AG08396 (cell line): ENCODE data around the gene BEX1.
A peak's percentile ranks its signal among the peaks of the same experiment; 100 is the strongest.
"Not testable (repeated sequence)": the region's sequence is repeated elsewhere in the genome, so short reads cannot be mapped to it uniquely, and the experiment has no call there.

ENCODE experiments used
- DNase-seq: peaks from one replicate; pipeline ENCODE4 v3.0.0; 2012; ENCODE audit warnings: low spot score, mixed read lengths

The BEX1 gene

DNA sequence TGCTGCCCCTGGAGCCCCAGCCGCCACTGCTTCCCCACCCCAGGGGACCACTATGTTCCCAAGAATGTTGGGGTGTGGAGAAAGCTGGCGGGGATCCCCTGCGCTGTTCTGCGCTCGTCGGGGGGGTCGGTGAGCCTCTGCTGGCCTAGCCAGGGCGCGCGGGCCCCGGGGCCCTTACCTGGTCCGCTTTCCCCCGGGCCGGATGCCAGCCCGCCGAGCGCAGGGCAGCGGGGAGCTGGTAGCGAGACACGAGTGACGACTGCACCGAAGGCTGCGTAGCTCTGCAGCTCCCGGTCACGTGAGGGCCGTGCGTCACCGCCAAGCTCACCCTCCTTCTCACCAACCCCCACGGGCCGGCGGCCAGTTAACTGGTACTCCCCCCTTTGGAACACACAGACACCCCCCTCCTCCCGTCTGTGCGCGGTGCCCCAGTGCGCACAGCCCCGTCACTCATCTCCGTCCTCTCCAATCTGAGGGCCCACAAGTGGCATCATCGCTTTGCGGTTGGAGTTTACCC, at the start of gene BEX1:
BEX1 (minus strand) TSS at position 254 of the 517 bp plus-strand sequence. CDS start 897 bp downstream, outside the sequence.
- no peak for DNase-seq

DNA sequence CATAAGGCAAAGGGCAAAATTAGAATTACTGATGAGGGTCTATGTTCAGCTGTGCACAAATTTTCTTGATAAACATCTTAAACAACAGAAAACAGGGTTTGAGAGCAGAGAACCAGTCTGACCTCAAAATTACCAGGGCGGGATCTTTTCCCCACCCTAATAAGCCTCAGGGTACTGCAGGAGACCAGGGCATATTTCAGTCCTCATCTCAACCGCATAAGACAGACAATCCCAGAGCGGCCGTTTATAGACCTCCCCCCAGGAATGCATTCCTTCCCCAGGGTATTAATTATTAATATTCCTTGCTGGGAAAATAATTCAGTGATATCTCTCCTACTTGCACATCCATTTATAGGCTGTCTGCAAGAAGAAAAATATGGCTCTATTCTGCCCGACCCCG, 45.5 kb upstream of the BEX1 start:
- DNase-seq, result not testable (repeated sequence)

DNA sequence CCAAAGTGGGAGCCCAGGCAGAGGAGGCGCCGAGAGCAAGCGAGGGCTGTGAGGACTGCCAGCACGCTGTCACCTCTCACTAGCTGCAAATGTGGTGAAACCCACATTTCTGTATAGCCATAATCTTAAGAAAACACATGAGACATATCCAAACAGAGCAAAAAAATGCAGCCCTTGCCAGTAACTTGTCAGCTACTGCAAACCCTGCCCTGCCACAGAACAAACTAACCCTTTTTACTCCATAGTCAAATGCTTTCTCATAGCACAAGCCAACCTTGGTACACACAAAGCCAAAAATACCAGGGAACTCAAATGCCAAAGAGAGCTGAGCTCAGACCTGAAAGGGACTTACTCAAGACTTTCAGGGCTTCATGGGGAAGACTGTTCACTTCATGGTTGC, 43.9 kb upstream of the BEX1 start:
- DNase-seq, result no peak

DNA sequence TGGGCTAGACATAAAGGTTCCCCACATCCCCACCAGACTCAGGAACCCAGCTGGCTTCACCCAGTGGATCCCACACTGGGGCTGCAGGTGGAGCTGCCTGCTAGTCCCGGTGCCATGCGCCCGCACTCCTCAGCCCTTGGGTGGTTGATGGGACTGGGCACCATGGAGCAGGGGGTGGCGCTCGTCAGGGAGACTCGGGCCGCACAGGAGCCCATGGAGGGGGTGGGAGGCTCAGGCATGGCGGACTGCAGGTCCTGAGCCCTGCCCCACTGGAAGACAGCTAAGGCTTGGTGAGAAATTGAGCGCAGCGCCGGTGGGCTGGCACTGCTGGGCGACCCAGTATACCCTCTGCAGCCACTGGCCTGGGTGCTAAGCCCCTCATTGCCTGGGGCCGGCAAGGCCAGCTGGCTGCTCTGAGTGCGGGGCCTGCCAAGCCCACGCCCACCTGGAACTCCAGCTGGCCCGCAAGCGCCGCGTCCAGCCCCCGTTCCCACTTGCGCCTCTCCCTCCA, 43.3 kb upstream of the BEX1 start:
- not testable (repeated sequence) for DNase-seq

DNA sequence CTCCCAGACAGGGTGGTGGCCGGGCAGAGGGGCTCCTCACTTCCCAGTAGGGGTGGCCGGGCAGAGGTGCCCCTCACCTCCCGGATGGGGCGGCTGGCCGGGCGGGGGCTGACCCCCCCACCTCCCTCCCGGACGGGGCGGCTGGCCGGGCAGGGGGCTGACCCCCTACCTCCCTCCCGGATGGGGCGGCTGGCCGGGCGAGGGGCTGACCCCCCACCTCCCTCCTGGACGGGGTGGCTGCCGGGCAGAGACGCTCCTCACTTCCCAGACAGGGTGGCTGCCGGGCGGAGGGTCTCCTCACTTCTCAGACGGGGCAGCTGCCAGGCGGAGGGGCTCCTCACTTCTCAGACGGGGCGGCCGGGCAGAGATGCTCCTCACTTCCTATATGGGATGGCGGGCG, 40.4 kb upstream of the BEX1 start:
- DNase-seq, result not testable (repeated sequence)

DNA sequence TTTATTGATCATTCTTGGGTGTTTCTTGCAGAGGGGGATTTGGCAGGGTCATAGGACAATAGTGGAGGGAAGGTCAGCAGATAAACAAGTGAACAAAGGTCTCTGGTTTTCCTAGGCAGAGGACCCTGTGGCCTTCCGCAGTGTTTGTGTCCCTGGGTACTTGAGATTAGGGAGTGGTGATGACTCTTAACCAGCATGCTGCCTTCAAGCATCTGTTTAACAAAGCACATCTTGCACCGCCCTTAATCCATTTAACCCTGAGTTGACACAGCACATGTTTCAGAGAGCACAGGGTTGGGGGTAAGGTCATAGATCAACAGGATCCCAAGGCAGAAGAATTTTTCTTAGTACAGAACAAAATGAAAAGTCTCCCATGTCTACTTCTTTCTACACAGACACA, 39.9 kb upstream of the BEX1 start:
- not testable (repeated sequence) for DNase-seq

DNA sequence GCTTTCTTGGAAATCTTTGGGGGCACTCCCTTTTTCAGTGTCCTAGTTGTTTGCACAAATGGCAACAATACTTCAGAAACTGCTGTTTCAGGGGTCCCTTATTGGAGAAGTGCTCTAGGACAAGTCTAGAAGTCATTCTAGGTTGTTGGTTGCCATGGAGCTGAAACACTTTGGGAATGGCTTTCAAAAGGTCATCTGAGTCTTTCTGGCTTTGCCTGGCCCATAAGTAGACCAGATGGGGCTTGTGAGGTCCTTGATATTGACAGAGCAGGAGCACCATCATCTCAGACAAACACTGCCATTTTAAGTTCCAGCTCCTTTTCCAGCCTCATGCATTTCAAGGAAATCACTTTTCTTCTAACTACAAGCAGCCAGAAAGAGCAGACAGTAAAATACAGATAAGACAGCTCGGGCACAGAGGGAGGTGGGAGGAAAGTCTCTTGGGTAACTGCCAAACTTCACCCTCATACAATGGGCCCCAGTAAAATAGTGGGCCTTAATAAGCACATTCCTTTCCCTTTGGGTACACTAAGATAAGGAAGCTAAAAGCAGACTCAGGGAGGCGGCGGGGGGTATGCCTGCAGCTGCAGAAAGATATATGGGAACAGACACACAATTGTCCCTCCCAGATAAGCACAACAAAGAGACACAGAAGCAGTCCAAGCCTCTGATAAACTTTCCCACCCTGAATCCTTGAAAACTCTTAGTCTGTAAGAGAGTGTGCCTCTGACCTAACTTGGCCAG, 37.5 kb upstream of the BEX1 start:
- no peak for DNase-seq

DNA sequence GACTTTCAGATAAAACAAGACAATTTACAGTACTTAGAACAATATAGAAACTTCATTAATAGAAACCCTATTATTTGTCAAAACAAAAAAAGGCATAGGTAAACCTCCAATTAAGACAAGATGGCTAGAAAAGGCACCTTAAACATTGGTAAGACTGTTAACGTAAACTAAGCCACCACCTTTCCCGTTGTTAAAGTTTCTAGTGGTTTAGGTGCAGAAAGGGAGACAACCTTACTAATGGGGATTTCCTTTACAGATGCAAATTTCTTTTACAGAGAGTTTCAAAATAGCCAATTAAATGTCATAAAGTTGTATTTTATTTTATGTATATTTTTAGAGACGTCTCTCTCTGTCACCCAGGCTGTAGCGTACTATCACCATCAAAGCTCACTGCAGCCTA, 36.5 kb upstream of the BEX1 start:
- DNase-seq, result no peak

DNA sequence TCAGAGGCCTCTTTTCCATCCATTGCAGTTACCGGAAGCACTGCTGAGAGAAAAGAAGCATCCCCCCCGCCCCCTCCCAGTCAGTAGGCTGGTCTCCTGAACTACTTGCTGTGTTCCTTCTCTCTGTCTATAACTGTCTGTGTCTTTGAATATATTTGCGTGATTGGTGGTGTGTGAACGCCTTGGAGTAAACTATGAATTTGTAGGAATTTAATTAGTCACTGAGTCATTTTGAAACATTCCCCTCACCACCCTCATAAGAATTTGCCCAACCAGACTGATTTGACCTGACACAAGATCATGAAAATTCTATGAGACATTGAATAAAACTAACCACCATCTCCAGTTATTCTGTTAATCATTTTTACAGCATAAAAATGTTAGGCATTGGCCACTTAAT, 35.7 kb upstream of the BEX1 start:
- DNase-seq, result no peak

DNA sequence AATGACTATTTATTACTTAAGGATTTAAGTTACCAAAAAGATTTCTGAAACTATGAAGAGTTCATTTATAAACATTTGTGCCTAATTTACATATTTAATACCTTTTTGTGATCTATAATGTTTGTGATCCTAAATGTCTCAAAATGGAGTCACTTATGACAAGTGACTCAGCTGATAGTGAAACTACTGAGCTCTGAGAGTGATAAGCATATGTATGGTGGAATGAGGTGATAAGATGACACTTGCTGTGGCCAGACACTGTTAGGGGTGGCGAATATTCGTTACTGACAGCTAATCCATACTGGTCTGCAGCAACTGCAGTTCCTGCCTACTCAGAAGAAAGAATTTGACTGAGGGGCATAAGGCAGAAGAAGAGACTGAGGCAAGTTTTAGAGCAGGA, 34.5 kb upstream of the BEX1 start:
- no peak for DNase-seq

DNA sequence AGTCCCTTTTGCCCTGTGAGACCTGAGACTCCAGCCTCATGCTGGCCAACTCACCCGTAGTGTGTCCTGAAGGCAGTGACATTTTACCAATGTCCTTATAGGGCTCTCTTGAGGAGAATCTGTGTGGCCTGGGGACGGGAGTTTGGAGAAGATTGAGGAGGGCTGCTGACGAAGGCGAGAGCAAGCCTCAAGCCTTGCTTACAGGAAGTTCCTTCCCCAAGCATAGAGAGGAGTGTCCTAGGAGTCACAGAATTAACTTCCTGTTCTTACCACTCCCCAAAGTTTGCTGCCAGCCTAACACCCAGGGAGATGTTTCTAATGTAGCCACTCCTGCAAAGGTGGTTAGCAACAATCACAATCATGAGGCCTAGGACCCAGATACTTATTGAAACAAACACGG, 29.0 kb upstream of the BEX1 start, which contains the start of gene NXF3:
NXF3 (minus strand) TSS at position 202 of the 400 bp plus-strand sequence; CDS start at position 82, 120 bp downstream.
- DNase-seq, result no peak

DNA sequence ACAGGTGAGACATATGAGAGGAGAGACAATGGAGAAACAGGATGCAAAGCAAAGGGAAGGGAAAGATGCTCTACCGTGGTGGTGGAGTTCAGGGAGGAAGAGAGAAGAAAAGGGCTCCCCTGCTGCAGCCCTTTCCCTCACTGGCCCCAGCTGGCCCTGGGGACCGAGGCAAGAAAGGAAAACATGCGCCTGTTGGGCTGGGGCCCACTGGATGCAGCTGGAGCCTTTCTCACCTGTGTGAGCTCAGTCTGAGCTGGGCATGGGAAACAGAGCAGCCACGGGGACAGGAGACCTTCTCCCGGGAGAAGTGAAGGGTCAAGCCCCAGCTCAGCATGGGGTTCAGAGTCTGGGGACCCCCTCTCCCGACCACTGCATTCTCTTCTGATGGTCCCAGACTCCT, 17.1 kb upstream of the BEX1 start:
- DNase-seq, result no peak

DNA sequence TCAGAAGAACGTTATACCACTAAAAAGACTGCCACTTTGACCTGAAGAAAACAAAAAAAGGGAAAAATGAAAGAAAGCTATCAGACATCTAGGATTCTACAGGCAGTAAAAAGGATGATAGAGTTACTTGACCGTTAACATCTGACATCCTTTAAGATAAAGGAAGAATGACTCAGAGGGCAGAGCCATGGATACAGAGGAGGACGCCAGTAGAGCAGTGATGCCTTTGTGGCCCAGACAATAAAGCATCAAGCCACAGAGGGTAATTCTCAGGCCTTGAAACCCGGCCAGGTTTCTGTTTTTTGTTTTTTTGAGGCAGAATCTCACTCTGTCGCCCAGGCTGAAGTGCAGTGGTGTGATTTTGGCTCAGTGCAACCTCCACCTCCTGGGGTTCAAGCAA, 9.5 kb upstream of the BEX1 start:
- DNase-seq, result no peak

DNA sequence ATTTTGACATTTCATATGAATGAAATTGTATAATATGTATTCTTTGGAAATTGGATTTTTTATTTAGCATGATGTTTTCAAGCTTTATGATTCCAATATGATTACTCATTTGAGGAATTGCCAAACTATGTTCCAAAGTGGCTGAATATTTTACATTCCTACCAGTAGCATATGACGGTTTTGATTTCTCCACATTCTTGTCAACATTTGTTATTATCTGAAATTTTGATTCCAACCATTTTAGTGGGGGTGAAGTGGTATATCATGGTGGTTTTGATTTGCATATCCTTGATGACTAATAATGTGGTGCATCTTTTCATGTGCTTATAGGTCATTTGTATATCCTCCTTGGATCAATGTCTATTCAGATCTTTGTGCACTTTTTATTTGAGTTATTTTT, 2.6 kb upstream of the BEX1 start:
- no peak for DNase-seq

DNA sequence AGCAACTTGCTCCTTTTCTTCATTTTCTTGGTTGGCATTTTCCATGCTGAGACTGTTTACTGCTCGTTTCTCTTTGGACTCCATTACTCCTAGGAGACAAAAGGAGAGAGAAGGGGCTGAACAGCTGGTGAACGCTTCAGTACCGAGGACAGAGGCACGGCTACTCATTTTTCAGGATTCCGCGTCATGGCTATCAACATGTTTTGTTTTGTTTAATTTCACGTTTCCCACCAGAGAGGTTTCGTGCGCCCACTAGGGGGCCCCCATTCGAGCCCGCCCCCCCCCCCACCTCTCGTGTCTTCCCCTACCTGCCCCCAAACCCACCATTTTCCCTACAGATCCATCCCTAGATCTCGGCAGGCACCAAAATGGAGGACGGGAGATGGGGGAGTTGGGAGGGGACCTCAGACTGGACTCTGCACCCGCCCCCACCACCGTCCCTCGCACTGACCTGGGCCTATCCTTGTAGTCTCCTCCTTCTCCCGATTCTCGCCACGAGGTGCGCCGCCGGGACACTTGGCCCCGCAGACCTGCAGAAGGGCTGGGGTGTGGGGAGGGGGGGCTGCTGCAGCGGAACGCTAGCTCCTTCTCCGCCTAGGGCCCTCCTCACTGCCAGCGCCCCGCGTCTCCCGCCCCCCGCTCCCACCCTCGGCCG, 653 bp downstream of the BEX1 start:
- DNase-seq, result peak; percentile 34

DNA sequence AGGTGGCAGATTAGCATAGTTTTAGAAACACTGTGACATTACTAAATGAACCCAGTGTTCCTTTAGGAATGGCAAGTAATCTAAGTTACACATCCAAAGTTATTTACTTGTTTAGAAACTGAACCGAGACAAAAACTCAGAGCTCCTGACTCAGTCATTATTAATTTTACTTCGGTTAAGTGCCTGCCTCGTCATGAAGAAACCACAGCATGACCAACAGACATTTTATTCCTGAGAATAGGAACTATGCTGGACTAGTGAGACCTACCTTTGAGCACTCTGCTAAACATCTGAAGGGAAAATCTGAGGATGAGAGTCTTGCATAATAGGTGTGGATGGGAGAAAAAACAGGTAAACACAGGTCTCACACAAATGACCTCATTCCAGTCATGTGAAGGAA, 2.5 kb downstream of the BEX1 start:
- DNase-seq, result no peak

DNA sequence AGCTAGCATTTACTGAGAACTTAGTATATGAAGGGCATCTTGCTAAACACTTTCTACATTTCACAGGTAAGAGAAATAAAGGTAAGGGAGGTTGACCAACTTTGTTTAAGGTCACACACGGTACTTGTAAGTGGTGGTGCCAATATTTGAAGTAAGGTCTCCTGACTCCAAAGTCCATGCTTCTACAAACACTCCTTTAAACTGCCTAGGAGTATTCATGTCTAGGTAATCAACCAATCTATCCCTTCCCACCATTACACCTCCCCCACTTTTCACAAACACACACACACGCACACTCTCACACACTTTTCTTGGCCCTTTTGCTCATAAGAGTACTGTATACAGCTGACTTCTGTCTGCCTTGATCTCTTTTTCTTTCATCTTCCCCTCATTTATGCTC, 7.1 kb downstream of the BEX1 start:
- no peak for DNase-seq

DNA sequence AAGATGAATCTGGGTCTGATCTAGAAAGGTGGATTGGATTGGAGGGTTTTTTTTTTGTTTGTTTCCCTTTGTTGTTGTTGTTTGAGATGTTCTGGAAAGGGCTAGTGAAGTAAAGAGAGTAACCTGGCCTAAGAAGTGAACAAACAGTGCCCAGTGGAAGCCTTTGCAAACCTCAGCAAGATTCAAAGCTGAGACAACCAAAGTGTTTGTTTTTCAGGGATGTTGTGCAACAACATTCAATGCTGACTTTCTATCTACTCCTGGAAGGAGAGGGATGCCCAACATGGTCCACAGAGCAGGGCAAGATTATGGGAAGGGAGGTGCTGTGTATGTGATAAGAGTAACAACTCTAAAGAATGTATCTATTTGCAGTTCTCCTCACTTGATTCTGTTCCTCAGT, 11.3 kb downstream of the BEX1 start:
- DNase-seq, result no peak

DNA sequence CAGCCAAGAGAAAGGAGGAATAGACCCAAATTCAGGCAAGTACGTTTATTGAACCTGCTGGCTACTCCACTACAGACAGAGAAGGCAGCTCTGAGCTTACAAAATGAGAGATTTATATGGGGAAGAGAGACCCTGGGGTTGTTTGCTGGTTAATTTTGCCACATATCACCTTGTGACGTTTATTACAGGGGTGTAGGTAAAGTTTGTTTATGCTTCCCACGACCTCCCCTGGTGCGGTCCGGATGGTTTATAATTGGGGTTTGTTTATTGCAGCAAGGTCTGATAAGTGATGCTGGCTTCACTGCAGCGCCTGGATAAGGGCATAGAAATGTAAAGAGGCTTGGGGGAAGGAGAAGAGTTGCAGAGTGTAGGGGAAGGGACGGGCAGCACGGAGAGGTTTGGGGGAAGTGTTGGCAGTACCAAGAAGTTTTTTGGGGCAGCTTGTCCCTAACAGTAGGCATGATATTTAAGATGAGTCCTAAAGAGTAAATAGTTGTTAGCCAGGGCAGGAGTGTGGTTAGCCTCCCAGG, 12.6 kb downstream of the BEX1 start:
- no peak for DNase-seq

DNA sequence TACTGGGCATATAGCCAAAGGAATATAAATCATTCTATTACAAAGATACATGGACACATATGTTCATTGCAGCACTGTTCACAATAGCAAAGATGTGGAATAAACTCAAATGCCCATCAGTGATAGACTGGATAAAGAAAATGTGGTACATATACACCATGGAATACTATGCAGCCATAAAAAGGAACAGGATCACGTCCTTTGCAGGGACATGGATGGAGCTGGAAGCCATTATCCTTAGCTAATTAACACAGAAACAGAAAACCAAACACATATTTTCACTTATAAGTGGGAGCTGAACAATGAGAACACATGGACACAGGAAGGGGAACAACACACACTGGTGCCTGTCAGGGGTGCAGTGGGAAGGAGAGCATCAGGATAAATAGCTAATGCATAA, 30.6 kb downstream of the BEX1 start:
- DNase-seq, result not testable (repeated sequence)

DNA sequence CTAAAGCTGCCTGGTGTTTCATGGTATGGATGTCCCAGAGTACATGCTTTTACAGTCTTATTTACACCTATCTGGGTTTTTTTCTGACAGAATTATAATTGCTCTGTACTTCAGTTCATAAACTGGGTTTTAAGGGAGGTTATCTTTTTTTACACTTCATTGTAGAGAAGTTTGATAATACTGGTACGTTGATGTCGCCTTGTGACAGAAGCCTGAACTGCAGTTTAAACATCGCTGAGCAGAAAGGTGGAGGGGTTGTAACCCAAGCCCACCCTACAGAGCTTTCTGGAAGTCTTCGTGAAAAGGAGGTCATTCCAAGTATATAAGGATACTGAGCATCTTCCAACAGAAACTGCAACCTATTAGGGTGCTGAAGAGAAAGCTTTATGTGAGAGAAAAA, 46.4 kb downstream of the BEX1 start:
- no peak for DNase-seq

DNA sequence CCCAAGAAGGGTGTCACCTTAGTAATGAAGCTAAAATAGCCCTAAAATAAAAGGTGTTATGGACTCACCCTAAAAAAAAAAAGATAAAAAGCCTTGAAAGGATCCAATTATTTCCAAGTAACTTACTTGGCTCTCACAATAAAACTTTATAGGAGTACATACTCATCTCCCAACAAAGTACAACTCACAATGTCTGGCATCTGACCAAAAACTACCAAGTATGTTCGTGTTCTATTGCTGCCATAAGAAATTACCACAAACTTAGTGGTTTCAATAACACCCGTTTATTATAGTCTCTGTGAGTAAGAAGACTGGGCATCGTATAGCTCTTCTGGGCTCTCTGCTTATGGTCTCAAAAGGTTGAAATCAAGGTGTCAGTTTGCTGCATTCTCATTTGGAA, 51.0 kb downstream of the BEX1 start:
- DNase-seq, result no peak
